PC-9 (cell line): ENCODE results near the gene HS3ST4.

ENCODE experiments used
- CTCF ChIP-seq: fragments of 200-600 bp; sonication (generic); conservative IDR thresholded peaks from 2 replicates; pipeline ENCODE4 v1.6.1; 2017; ENCODE audit warnings: mixed run types, antibody characterized with exemption, mild to moderate bottlenecking, moderate library complexity
- EZH2 ChIP-seq: fragments of 200-600 bp; sonication (generic); IDR thresholded peaks from 2 replicates; pipeline ENCODE4 v1.8.0; 2017; ENCODE audit warnings: antibody characterized with exemption, low read depth

DNA sequence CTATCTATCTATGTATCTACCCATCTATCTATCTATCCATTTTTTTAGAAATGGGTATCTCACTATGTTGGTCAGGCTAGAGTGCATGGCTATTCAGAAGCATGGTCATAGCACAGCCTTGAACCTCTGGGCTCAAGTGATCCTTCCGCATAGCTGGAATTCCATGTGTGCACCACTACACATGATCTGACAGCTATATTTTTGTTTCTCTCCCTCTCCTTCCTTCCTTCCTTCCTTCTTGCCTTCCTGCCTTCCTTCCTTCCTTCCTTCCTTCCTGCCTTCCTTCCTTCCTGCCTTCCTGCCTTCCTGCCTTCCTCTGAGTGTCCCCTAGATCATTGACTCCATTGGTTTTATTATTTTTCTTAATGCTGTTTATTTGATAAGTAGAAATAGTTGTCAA, 108.1 kb downstream of the HS3ST4 start:
- TF ChIP-seq CTCF = no peak
- TF ChIP-seq EZH2 = no peak
